Eye (tissue), 1 donor: ENCODE results near the gene VARS2.

Experiments used
- DNase-seq: peaks from one replicate; pipeline ENCODE4 v3.0.0-alpha.2; 2015

VARS2 gene

DNA sequence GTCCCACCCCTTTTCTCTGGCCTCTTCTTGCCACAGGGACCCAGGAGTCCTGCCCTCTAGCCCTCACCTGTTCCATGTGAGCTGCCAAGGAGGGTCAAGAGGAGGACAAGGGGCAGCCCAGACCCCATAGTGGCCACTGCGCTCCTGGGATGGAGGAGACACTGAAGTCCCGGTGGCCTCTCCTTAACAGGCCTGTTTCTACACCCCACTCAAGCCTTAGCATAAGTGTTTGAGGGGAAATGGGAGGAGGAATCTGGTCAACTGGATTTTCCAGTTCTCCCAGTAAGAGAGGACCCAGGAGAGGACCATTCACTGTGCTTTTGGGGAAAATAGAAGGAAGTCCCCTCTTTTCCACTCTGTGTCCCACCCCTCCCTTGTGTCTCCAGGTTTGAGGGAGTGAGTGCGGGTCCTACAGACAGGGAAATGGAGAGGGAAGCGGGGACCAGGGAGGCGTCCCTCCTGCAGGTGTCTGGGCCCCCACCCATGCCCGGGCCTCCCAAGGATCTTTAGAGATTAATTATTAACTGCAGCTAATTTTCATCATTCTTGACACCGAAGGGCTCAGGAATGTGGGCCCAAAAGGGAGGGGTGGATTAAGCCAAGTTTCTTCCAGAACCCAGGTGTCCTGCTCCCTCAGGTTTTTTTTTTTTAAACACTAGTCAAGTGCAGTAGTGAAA lies 18.1 kb downstream of the VARS2 start, which contains the start of gene SFTA2:
TSS of gene SFTA2 (minus strand) at position 202 of the 677 bp plus-strand sequence. CDS start at position 128, 74 bp downstream.
- no peak for DNase-seq

DNA sequence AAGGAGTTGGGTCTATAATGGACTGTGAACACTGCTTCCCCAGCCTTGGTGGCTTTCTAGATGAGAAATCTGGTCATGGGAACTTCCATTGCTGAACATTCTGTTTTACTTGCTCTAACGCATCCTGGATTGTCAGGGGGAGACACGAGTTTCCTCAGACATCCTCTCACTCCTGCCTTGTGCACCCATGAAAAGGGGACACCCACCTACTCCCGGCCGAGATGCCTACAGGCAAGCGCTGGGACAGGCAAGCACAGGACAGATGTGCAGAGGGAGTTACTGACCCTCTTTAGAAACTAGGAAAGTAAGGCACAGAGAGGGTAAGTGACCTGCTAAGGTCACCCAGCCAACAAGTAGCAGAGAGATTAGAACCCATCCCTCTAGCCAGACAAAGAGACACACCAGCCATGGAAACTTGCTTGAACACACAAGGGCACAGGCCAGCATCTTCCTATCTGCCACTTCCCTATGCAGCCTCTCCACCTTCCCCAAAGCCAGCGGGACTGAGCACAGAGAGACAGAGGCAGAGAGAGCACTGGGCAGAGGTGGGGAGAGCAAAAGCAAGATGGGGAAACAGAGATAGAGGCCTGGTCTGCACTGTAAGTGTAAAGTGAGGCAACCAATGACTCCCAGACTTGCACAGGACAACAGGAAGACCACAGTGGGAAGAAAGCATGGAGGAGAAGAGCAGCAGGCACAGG lies 18.8 kb downstream of the VARS2 start:
- DNase-seq, result no peak

- DNase-seq, result no peak
Measured at GRCh38 chr6:30935018-30935417, 21.0 kb downstream of the VARS2 start.

DNA sequence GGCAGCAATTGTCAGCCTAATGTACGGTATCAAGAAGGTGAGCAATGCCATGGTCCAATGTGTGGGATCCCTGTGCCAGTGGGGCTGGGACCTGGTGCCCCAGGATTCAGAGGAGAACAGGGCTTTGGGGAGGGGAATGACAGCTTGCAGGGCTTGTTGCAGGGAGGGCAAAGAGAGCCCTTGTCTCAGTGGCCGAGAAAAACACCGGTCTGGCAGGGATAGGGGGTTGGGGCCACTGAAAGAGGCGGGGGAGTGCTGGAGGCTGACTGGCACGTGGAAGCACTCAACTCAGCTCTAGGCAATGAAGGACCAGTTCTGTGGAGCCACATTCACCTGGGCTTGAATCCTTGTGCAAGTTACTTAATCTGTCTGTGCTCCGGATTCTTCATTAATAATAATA lies 23.2 kb downstream of the VARS2 start:
- DNase-seq, result no peak

DNA sequence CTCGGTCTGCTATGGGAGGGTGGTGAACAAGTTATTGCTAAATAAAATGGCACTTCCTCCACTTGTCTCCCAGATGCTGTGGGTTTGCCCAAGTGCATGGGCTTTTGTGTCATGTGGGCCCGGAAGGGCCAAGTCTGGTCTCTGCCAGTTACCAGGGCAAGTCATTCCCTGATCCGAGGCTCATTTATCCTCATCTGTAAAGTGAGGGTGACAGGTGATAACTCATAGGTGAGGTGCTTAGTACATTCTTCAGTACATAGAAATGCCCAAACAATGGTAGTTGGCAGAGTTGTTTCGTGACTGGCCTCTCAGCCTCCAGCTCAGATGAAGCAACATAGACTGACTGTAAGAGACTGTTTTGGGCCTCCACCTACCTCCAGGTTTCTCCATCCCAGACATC lies 24.7 kb downstream of the VARS2 start:
- no peak for DNase-seq

- no peak for DNase-seq
Measured at GRCh38 chr6:30939473-30939872, 25.4 kb downstream of the VARS2 start.

GRCh38 chr6:30940361-30940986 lies 26.4 kb downstream of the VARS2 start, which contains the start of gene MUCL3:
Gene MUCL3 (plus strand): TSS chr6:30940973. CDS start chr6:30941000, 27 bp downstream.
- no peak for DNase-seq

GRCh38 chr6:30942338-30943060 lies 28.5 kb downstream of the VARS2 start:
- DNase-seq, result peak; percentile 89

- no peak for DNase-seq
Measured at GRCh38 chr6:30944051-30944450, 30.0 kb downstream of the VARS2 start.

GRCh38 chr6:30945281-30945680 lies 31.2 kb downstream of the VARS2 start:
- no peak for DNase-seq

- DNase-seq, result no peak
Measured at GRCh38 chr6:30947231-30947630, 33.2 kb downstream of the VARS2 start.

GRCh38 chr6:30948811-30949210 lies 34.8 kb downstream of the VARS2 start:
- no peak for DNase-seq

DNA sequence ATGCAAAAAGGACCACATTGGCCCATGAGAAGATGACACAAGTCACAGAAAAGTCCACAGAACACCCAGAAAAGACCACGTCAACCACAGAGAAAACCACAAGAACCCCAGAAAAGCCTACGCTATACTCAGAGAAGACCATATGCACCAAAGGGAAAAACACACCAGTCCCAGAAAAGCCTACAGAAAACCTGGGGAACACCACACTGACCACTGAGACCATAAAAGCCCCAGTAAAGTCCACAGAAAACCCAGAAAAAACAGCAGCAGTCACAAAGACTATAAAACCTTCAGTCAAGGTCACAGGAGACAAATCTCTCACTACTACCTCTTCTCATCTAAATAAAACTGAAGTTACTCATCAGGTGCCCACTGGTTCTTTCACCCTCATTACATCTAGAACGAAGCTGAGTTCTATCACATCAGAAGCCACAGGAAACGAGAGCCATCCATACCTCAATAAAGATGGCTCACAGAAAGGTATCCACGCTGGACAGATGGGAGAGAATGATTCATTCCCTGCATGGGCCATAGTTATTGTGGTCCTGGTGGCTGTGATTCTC lies 38.0 kb downstream of the VARS2 start:
- no peak for DNase-seq

GRCh38 chr6:30954631-30955366 lies 40.8 kb downstream of the VARS2 start:
- DNase-seq, result no peak

GRCh38 chr6:30955367-30956042 lies 41.5 kb downstream of the VARS2 start:
- peak; percentile 63 for DNase-seq

- no peak for DNase-seq
Measured at GRCh38 chr6:30957716-30958115, 43.7 kb downstream of the VARS2 start.

DNA sequence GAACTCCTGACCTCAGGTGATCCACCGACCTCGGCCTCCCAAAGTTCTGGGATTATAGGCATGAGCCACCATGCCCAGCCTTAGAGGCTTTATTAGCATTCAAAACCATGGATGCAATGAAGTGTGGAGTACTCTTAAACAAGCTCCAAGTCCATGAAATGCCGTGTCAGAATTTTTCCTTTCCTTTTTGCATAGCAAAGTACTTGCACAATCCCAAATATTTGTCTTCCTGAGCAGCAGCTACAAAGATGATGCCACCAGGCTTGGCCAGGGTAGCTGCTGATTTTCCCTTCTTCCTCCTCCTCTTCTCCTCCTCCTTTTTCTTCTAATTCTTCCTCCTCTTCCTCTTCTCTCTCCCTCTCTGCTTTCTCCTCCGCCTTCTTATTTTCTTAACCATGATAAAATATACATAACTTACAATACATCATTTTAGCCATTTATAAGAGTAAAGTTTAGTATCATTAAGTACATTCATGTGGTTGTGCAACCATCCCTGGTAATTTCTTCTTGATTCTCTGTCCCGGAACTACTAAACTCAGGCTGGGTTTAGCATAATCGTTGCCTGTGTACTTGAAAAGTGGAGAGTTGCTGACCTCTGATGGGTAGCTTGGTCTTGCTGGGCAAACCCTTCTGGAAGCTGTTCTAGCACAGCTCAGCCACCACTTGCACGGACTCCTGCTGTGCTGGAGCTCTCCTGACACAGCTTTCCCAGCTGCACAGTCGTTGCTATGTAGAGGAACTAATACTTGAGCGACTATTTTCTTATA lies 47.1 kb downstream of the VARS2 start:
- DNase-seq, result peak; percentile 22

- DNase-seq, result no peak
Measured at GRCh38 chr6:30962716-30963115, 48.7 kb downstream of the VARS2 start.

GRCh38 chr6:30963641-30964040 lies 49.6 kb downstream of the VARS2 start:
- no peak for DNase-seq

DNA sequence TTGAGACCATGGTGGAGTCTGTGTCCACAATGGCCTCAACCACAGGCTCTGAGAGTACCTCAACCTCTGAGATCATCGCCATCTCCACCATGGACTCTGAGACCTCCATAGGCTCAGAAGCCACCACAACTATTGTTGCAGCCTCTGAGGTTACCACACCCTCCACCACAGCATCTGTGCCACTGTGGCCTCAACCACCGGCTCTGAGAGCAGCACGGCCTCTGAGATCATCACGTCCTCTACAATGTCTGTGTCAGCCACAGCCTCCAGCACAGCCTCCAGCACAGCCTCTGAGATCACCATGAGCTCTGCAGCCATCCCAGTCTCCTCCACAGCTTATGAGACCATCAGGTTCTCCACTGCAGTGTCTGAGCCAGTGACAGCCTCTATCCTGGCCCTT lies 50.0 kb downstream of the VARS2 start:
- DNase-seq, result no peak

DNA sequence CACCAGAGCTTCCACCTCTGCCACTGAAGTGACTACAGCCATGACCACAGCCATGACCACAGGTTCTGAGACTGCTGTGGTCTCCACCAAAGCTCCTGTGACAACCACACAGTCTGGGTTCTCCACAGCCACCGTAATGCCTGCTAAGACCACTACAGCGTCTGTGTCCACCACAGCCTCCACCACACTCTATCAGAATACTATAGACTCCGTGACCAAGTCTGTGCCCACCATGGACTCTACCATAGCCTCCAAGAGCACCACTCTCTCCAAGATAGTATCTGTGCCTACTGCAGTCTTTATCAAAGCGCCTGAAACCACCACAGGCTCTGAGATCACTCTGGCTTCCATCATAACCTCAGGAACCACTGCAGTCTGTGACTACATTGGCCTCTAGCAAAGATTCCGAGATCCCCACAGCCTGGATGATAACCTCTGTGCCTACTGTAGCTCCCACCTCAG lies 51.1 kb downstream of the VARS2 start:
- no peak for DNase-seq
